OCI-LY1 (cell line): ENCODE results near the gene DUSP22.

Source experiments
- H2AFZ ChIP-seq: fragments of 200-600 bp; sonication (generic), shearing (Covaris generic); 2 replicates; pipeline ENCODE4 v1.6.0; 2014; ENCODE audit warnings: antibody characterized with exemption, mild to moderate bottlenecking, low read length
- H3F3A ChIP-seq: fragments of 200-600 bp; sonication (generic), shearing (Covaris generic); 2 replicates; pipeline ENCODE4 v1.6.0; 2014; ENCODE audit warnings: mild to moderate bottlenecking, antibody characterized with exemption, low read length, moderate library complexity; ENCODE audit not compliant: insufficient read depth
- H3K27ac ChIP-seq: fragments of 200-600 bp; sonication (generic); 2 replicates; pipeline ENCODE4 v1.5.1; 2014; ENCODE audit warnings: low read length, mixed run types, mild to moderate bottlenecking, low read depth; ENCODE audit not compliant: poor library complexity, severe bottlenecking
- H3K27me3 ChIP-seq: fragments of 200-600 bp; sonication (generic); 2 replicates; pipeline ENCODE4 v1.6.0; 2014; ENCODE audit warnings: antibody characterized with exemption, mild to moderate bottlenecking, low read length, moderate library complexity; ENCODE audit not compliant: insufficient read depth
- H3K36me3 ChIP-seq: fragments of 200-600 bp; sonication (generic); 2 replicates; pipeline ENCODE4 v1.6.1; 2014; ENCODE audit warnings: mild to moderate bottlenecking, antibody characterized with exemption, low read length, moderate library complexity, mixed read lengths; ENCODE audit not compliant: insufficient read depth
- H3K4me1 ChIP-seq: fragments of 200-600 bp; sonication (generic); 2 replicates; pipeline ENCODE4 v1.5.1; 2014; ENCODE audit warnings: mild to moderate bottlenecking, low read length, moderate library complexity; ENCODE audit not compliant: insufficient read depth, severe bottlenecking
- H3K4me2 ChIP-seq: fragments of 200-600 bp; sonication (generic), shearing (Covaris generic); 2 replicates; pipeline ENCODE4 v1.6.1; 2014; ENCODE audit warnings: low read length
- H3K4me3 ChIP-seq: fragments of 200-600 bp; sonication (generic); 2 replicates; pipeline ENCODE4 v1.5.1; 2014; ENCODE audit warnings: low read length, low read depth, mild to moderate bottlenecking, mixed read lengths; ENCODE audit not compliant: poor library complexity, severe bottlenecking
- H3K79me2 ChIP-seq: fragments of 200-600 bp; shearing (Covaris generic); 2 replicates; pipeline ENCODE4 v1.6.1; 2016; ENCODE audit warnings: mixed run types, low read length, mixed read lengths; ENCODE audit not compliant: insufficient read depth
- H3K9ac ChIP-seq: fragments of 200-600 bp; sonication (generic), shearing (Covaris generic); 2 replicates; pipeline ENCODE4 v1.6.1; 2014; ENCODE audit warnings: mild to moderate bottlenecking, low read length, mixed read lengths
- H3K9me2 ChIP-seq: fragments of 200-600 bp; sonication (generic), shearing (Covaris generic); 2 replicates; pipeline ENCODE4 v1.6.1; 2014; ENCODE audit warnings: low read depth, mild to moderate bottlenecking, low read length, mixed read lengths
- H3K9me3 ChIP-seq: fragments of 200-600 bp; shearing (Covaris generic); 2 replicates; pipeline ENCODE4 v1.6.1; 2014; ENCODE audit warnings: low read length, mixed read lengths
- H4K20me1 ChIP-seq: fragments of 200-600 bp; sonication (generic), shearing (Covaris generic); 2 replicates; pipeline ENCODE4 v1.6.0; 2016; ENCODE audit warnings: mild to moderate bottlenecking, low read length; ENCODE audit not compliant: insufficient read depth
- EZH2 ChIP-seq: fragments of 200-600 bp; sonication (generic), shearing (Covaris generic); IDR thresholded peaks from 2 replicates; pipeline ENCODE4 v1.8.0; 2017; ENCODE audit warnings: borderline replicate concordance, mixed run types, mild to moderate bottlenecking, antibody characterized with exemption, low read length, moderate library complexity, mixed read lengths
- TF ChIP-seq, protein P1 (sequence below): fragments of 200-600 bp; sonication (generic), shearing (Covaris generic); IDR thresholded peaks from 2 replicates; pipeline ENCODE4 v1.5.1; 2017; ENCODE audit warnings: mild to moderate bottlenecking, antibody characterized with exemption, low read length, moderate library complexity, mixed read lengths

DUSP22 gene

DNA sequence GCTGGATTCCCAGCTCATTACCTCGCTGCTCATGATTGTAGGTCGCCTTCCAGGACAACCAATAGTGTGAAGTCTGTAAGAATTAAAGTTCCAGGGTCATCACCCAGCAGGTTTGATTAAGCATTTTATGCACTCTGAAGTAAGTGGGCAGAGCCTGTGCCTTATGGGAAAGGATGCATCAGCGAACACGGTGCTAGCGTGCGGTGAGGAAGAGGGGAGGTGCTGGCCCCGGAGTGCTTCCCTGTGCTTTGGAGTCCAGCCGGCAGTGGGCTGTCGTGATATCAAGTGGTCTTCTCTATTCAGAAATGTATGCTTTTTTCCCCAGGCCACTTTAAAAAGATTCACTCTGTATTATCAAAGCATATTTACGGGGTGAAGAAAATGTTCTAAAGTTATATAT, 16.0 kb downstream of the DUSP22 start:
- no peaks in the 10 kb centered on the region for H3F3A ChIP-seq
- H2AFZ ChIP-seq, result no peak overlapping the region
- H3K27ac ChIP-seq, result no peak overlapping the region
- no peaks in the 10 kb centered on the region for H3K9me3 ChIP-seq
- TF ChIP-seq EZH2, result no peak
- TF ChIP-seq, protein P1, sequence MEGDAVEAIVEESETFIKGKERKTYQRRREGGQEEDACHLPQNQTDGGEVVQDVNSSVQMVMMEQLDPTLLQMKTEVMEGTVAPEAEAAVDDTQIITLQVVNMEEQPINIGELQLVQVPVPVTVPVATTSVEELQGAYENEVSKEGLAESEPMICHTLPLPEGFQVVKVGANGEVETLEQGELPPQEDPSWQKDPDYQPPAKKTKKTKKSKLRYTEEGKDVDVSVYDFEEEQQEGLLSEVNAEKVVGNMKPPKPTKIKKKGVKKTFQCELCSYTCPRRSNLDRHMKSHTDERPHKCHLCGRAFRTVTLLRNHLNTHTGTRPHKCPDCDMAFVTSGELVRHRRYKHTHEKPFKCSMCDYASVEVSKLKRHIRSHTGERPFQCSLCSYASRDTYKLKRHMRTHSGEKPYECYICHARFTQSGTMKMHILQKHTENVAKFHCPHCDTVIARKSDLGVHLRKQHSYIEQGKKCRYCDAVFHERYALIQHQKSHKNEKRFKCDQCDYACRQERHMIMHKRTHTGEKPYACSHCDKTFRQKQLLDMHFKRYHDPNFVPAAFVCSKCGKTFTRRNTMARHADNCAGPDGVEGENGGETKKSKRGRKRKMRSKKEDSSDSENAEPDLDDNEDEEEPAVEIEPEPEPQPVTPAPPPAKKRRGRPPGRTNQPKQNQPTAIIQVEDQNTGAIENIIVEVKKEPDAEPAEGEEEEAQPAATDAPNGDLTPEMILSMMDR, result no peak
- H3K9ac ChIP-seq, result no peak overlapping the region
- H3K9me2 ChIP-seq, result no peaks in the 10 kb centered on the region
- no peak overlapping the region for H3K4me2 ChIP-seq
- H3K4me3 ChIP-seq, result no peak overlapping the region
- H4K20me1 ChIP-seq, result no peaks in the 10 kb centered on the region
- no peaks in the 10 kb centered on the region for H3K27me3 ChIP-seq
- H3K79me2 ChIP-seq, result no peaks in the 10 kb centered on the region
- H3K36me3 ChIP-seq, result no peaks in the 10 kb centered on the region
- H3K4me1 ChIP-seq, result peaks cover 12% of the 10 kb centered on the region

DNA sequence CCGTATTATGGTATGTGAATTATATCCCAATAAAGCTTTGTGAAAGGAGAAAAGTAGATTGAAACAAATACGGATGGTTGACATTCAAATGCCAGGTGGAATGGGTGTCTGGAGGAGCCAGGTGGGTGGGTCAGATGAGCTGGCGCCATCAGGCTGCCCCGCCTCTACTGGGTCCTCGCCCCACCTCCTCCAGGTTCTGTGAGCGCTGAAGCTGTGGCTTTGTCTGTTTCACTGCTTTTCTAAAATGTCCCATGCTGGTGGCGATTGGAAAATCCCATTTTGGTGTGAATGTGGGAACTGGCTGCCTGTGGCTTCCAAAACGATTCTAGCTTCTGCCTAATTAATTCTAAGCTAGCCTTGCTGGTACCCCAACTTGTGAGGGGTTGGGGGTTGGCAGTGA, 16.5 kb downstream of the DUSP22 start:
- H3K9me2 ChIP-seq, result no peaks in the 10 kb centered on the region
- H3F3A ChIP-seq, result no peaks in the 10 kb centered on the region
- H3K79me2 ChIP-seq, result no peaks in the 10 kb centered on the region
- no peak overlapping the region for H3K4me2 ChIP-seq
- H4K20me1 ChIP-seq, result no peaks in the 10 kb centered on the region
- no peak overlapping the region for H2AFZ ChIP-seq
- peaks cover 13% of the 10 kb centered on the region for H3K4me1 ChIP-seq
- no peak overlapping the region for H3K27ac ChIP-seq
- no peaks in the 10 kb centered on the region for H3K9me3 ChIP-seq
- H3K36me3 ChIP-seq, result no peaks in the 10 kb centered on the region
- TF ChIP-seq, protein P1, result no peak
- no peak for TF ChIP-seq EZH2
- no peaks in the 10 kb centered on the region for H3K27me3 ChIP-seq
- no peak overlapping the region for H3K4me3 ChIP-seq
- no peak overlapping the region for H3K9ac ChIP-seq

DNA sequence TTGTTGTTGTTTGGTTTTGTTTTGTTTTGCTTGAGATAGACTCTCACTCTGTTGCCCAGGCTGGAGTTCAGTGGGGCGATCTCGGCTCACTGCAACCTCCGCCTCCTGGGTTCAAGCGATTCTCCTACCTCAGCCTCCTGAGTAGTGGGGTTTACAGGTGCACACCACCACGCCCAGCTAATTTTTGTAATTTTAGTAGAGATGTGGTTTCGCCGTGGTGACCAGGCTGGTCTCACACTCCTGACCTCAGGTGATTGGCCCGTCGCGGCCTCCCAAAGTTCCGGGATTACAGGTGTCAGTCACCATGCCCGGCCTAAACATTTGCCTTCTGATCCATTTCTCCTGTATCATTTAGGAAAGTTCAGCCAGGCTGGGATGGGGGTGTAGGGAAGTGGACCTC, 17.7 kb downstream of the DUSP22 start:
- H3K4me3 ChIP-seq, result no peak overlapping the region
- H3K36me3 ChIP-seq, result no peaks in the 10 kb centered on the region
- TF ChIP-seq EZH2, result no peak
- TF ChIP-seq, protein P1, result no peak
- H3K27ac ChIP-seq, result no peak overlapping the region
- H3F3A ChIP-seq, result no peaks in the 10 kb centered on the region
- no peak overlapping the region for H2AFZ ChIP-seq
- H3K9ac ChIP-seq, result no peak overlapping the region
- H3K9me2 ChIP-seq, result no peaks in the 10 kb centered on the region
- no peaks in the 10 kb centered on the region for H3K27me3 ChIP-seq
- H3K4me1 ChIP-seq, result peaks cover 13% of the 10 kb centered on the region
- no peaks in the 10 kb centered on the region for H4K20me1 ChIP-seq
- no peaks in the 10 kb centered on the region for H3K79me2 ChIP-seq
- H3K9me3 ChIP-seq, result no peaks in the 10 kb centered on the region
- H3K4me2 ChIP-seq, result no peak overlapping the region
